ENCODE data around the gene GET4. TPM values are rescaled to one million over a fixed set of nuclear protein-coding genes. Genes with fewer than 3 reads are reported as not detected.

The GET4 gene, protein sequence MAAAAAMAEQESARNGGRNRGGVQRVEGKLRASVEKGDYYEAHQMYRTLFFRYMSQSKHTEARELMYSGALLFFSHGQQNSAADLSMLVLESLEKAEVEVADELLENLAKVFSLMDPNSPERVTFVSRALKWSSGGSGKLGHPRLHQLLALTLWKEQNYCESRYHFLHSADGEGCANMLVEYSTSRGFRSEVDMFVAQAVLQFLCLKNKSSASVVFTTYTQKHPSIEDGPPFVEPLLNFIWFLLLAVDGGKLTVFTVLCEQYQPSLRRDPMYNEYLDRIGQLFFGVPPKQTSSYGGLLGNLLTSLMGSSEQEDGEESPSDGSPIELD
- polyA plus RNA-seq (2013, experiment 1 of 4), result 48.7 TPM
- 50.8 TPM for polyA plus RNA-seq (2013, experiment 2 of 4)
- polyA plus RNA-seq (2013, experiment 3 of 4), result 40.5 TPM
- 45.1 TPM for polyA plus RNA-seq (2013, experiment 4 of 4)

DNA sequence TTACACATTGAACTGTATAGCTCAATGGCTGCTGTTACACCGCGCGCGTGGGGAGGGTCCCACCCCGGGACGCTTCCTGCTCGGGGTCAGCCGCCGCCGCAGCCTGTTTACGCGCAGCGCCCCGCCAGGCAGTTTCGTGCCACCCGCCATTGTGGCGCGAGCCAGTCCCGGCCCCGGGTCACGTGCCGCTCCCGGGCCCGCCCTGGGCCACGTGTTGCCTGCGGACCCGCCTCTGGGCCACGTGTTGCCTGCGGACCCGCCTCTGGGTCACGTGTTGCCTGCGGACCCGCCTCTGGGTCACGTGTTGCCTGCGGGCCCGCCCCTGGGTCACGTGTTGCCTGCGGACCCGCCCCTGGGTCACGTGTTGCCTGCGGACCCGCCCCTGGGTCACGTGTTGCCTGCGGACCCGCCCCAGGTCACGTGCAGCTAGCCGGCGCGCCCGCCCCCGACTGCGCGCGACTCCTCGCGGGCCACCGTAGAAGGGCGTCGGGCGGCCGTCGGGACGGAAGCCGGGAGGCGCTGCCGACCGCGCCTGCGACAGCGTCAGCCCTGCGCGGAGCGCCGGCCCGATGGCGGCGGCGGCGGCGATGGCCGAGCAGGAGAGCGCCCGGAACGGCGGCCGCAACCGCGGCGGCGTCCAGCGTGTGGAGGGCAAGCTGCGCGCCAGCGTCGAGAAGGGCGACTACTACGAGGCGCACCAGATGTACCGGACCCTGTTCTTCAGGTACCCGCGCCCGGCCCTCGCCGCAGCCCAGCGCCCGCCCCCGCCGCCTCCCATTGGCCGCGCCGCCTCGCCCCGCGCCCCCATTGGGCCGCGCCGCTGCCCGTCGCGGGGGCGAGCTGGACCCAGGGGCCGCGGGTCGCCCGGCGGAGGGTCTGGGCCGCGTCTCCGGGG lies at the start of gene GET4:
Gene GET4, plus strand, starts transcription at position 478 of the 895 bp plus-strand sequence. Its CDS starts 92 bp downstream, at position 570.
- Histone ChIP-seq H3K36me3 (ENCODE audit: control insufficient read depth, insufficient read depth, low read length) (peaks cover 22% of the 10 kb centered on the region), H3K4me1 (ENCODE audit: control insufficient read depth, insufficient read depth, low read length) (peaks cover 5% of the 10 kb centered on the region), H3K27ac (ENCODE audit: insufficient read depth, low read depth, low read length, poor library complexity, severe bottlenecking) (peak within 1 kb of the TSS; percentile 77), H3K9me3 (ENCODE audit: control insufficient read depth, low read length) (no peaks in the 10 kb centered on the region), H3K27me3 (ENCODE audit: control insufficient read depth, insufficient read depth, low read length, poor library complexity, severe bottlenecking) (no peaks in the 10 kb centered on the region), H3K4me3 (ENCODE audit: insufficient read depth, low read depth, low read length) (peak within 1 kb of the TSS; percentile 76)
- 1% methylated on average over 129 of the region's 129 CpGs for WGBS, 2 experiments

DNA sequence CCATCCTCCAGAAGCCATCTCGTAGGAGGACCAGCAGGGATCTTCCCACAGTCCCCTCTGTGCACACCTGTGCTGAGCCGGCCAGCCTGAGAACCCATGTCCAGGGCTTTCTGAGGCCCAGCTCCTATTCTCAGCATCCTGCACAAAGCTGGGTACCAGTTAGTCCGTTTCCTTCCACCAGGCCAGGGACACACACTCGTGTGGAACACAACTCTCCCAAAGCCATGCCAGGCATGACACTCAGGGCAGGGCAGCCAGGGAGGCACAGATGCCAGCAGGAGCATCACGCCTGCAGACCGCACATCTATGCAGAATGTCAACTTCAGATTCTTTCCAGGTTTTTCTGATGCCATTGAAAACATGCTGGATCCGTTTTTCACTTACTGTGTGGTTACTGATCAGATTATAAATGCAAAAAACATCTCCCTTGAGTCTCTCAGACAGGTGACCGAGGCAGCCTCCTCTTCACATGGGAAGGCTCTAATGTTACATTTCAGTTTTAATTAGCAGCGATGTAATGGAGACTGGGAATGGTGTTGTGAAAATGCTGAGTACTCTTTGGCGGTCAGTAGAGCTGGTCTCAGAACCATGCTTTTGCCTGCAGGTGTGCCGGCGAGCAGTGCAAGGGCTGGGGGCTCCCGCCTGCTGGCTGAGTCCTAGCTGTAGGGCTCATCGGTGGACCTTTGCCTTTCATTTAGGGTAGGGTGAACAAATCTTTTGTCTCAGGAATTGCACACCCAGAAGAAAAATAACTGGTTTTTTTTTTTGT lies 47.4 kb upstream of the GET4 start:
- WGBS, 2 experiments, result 94% methylated on average over 14 of the region's 14 CpGs
- no peak overlapping the region for H3K4me3 ChIP-seq (ENCODE audit: insufficient read depth, low read depth, low read length)
- H3K4me1 ChIP-seq (ENCODE audit: control insufficient read depth, insufficient read depth, low read length), result no peaks in the 10 kb centered on the region

GRCh38 chr7:830069-830468 lies 46.3 kb upstream of the GET4 start:
- H3K27me3 ChIP-seq (ENCODE audit: control insufficient read depth, insufficient read depth, low read length, poor library complexity, severe bottlenecking), result no peaks in the 10 kb centered on the region

More for the DNA sequence above, 47.4 kb upstream of the GET4 start:
- H3K36me3 ChIP-seq (ENCODE audit: control insufficient read depth, insufficient read depth, low read length), result no peaks in the 10 kb centered on the region
- no peak overlapping the region for H3K27ac ChIP-seq (ENCODE audit: insufficient read depth, low read depth, low read length, poor library complexity, severe bottlenecking)
- no peaks in the 10 kb centered on the region for H3K9me3 ChIP-seq (ENCODE audit: control insufficient read depth, low read length)
- no peaks in the 10 kb centered on the region for H3K27me3 ChIP-seq (ENCODE audit: control insufficient read depth, insufficient read depth, low read length, poor library complexity, severe bottlenecking)

DNA sequence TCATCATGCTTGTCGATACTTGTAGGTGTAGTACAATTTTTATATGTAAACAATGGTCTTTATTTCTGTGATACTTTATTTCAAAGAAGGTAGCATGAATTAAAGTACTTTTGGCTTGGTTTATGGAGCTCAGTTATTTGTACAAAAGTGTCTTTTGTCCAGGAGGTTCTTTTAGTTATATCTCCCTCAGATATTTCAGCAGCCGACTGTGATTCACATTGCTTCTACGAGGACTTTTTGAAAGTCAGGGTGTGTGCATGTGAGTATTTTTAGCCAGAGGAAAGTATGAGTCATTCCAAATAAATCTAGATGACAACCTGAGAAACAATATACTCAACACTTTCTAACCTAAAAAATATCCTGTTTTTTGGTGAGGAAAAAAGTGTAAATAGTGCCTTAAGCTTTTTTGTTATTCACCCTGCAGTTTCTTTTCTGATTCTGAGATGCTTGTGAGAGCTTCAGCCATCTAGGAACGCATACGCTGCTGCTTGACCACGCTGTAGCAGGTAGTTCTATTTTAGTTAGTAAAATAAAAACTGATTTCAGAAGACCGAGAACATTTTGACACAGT lies 44.7 kb upstream of the GET4 start:
- Histone ChIP-seq H3K36me3 (ENCODE audit: control insufficient read depth, insufficient read depth, low read length) (no peaks in the 10 kb centered on the region), H3K27me3 (ENCODE audit: control insufficient read depth, insufficient read depth, low read length, poor library complexity, severe bottlenecking) (no peaks in the 10 kb centered on the region), H3K4me3 (ENCODE audit: insufficient read depth, low read depth, low read length) (no peak overlapping the region), H3K27ac (ENCODE audit: insufficient read depth, low read depth, low read length, poor library complexity, severe bottlenecking) (no peak overlapping the region), H3K9me3 (ENCODE audit: control insufficient read depth, low read length) (no peaks in the 10 kb centered on the region), H3K4me1 (ENCODE audit: control insufficient read depth, insufficient read depth, low read length) (no peaks in the 10 kb centered on the region)
- 81 to 83% methylated on average over 6 to 7 of the region's 7 CpGs for WGBS, 2 experiments

More at GRCh38 chr7:830069-830468, 46.3 kb upstream of the GET4 start:
- Histone ChIP-seq H3K9me3 (ENCODE audit: control insufficient read depth, low read length) (no peaks in the 10 kb centered on the region), H3K36me3 (ENCODE audit: control insufficient read depth, insufficient read depth, low read length) (no peaks in the 10 kb centered on the region), H3K27ac (ENCODE audit: insufficient read depth, low read depth, low read length, poor library complexity, severe bottlenecking) (no peak overlapping the region), H3K4me1 (ENCODE audit: control insufficient read depth, insufficient read depth, low read length) (no peaks in the 10 kb centered on the region), H3K4me3 (ENCODE audit: insufficient read depth, low read depth, low read length) (no peak overlapping the region)
- 86 to 87% methylated on average over 11 of the region's 12 CpGs for WGBS, 2 experiments

DNA sequence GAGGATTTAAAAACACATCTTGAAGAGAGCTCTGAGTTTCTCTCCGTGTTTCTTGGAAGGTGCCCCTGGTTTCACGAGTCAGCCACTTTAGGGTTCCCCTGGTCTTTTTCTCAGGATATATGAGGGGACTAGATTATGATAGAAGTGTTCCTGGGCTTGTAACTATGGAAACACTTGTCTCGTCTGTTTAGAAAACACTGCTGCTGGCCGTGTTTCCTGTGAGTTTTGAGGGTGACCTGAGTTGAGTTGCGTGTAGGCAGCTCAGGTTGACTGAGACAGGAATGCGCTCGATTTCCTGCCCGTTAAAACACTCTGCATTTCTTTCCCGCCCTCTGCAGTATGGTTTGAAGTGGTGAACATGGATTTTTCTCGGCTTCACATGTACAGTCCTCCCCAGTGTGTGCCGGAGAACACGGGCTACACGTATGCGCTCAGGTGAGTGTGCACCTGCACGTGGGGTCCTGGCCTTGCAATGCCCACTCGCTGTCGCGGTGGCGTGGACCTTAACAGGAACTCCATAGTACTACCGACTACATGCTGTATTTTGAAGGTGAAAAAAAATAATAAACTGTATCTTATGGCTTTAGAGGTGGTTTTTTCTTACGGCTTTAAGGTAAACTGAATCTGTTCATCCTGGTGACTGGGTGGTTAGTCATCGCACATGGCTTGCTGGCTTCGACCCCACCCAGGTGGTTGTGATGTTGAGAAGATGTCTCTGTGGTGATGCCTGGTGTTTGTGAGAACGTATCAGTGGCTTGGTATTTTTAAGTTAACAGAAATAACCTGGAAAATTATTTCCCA lies 44.0 kb upstream of the GET4 start, which contains the start of gene SUN1:
Gene SUN1, plus strand, starts transcription at position 310 of the 801 bp plus-strand sequence. Its CDS starts 49 bp downstream, at position 359.
- WGBS, 2 experiments, result 91 to 93% methylated on average over 24 of the region's 24 CpGs
- no peak within 1 kb of the TSS for H3K27ac ChIP-seq (ENCODE audit: insufficient read depth, low read depth, low read length, poor library complexity, severe bottlenecking)
- no peaks in the 10 kb centered on the region for H3K9me3 ChIP-seq (ENCODE audit: control insufficient read depth, low read length)
- H3K4me3 ChIP-seq (ENCODE audit: insufficient read depth, low read depth, low read length), result no peak within 1 kb of the TSS
- H3K4me1 ChIP-seq (ENCODE audit: control insufficient read depth, insufficient read depth, low read length), result no peaks in the 10 kb centered on the region
- no peaks in the 10 kb centered on the region for H3K36me3 ChIP-seq (ENCODE audit: control insufficient read depth, insufficient read depth, low read length)
- H3K27me3 ChIP-seq (ENCODE audit: control insufficient read depth, insufficient read depth, low read length, poor library complexity, severe bottlenecking), result no peaks in the 10 kb centered on the region

- Histone ChIP-seq H3K4me1 (ENCODE audit: control insufficient read depth, insufficient read depth, low read length) (no peaks in the 10 kb centered on the region), H3K4me3 (ENCODE audit: insufficient read depth, low read depth, low read length) (no peak overlapping the region), H3K9me3 (ENCODE audit: control insufficient read depth, low read length) (no peaks in the 10 kb centered on the region), H3K27ac (ENCODE audit: insufficient read depth, low read depth, low read length, poor library complexity, severe bottlenecking) (no peak overlapping the region), H3K27me3 (ENCODE audit: control insufficient read depth, insufficient read depth, low read length, poor library complexity, severe bottlenecking) (no peaks in the 10 kb centered on the region), H3K36me3 (ENCODE audit: control insufficient read depth, insufficient read depth, low read length) (no peaks in the 10 kb centered on the region)
- WGBS, 2 experiments, result 95 to 96% methylated on average over 15 of the region's 15 CpGs
Observed at GRCh38 chr7:832968-833424, 43.4 kb upstream of the GET4 start.

- H3K4me3 ChIP-seq (ENCODE audit: insufficient read depth, low read depth, low read length), result no peak overlapping the region
- WGBS, 2 experiments, result 91 to 93% methylated on average over 8 of the region's 8 CpGs
- no peak overlapping the region for H3K27ac ChIP-seq (ENCODE audit: insufficient read depth, low read depth, low read length, poor library complexity, severe bottlenecking)
- no peaks in the 10 kb centered on the region for H3K27me3 ChIP-seq (ENCODE audit: control insufficient read depth, insufficient read depth, low read length, poor library complexity, severe bottlenecking)
- H3K4me1 ChIP-seq (ENCODE audit: control insufficient read depth, insufficient read depth, low read length), result no peaks in the 10 kb centered on the region
- H3K36me3 ChIP-seq (ENCODE audit: control insufficient read depth, insufficient read depth, low read length), result peaks cover 2% of the 10 kb centered on the region
- no peaks in the 10 kb centered on the region for H3K9me3 ChIP-seq (ENCODE audit: control insufficient read depth, low read length)
Observed at GRCh38 chr7:833601-834258, 42.6 kb upstream of the GET4 start.

DNA sequence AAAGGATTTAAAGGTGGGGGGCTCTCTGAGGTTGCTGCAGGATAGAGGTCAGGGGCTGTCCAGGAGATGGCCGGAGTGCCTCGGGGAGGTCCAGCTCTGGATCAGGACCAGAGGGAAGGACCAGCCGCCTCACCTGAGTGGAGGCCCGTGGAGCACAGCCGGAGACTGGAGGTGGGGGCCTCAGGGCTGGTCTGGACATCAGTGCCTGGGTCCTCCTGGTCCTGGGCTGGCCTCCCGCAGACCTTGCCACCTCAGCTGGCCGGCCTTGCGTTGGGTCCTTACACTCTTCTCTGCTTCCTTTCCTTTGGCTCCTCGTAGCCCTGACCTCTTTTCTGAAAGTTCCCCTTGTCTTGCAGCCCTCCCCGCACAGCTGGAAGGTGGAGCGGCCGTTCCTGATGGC lies 42.1 kb upstream of the GET4 start:
- H3K9me3 ChIP-seq (ENCODE audit: control insufficient read depth, low read length), result no peaks in the 10 kb centered on the region
- peaks cover 5% of the 10 kb centered on the region for H3K36me3 ChIP-seq (ENCODE audit: control insufficient read depth, insufficient read depth, low read length)
- H3K4me3 ChIP-seq (ENCODE audit: insufficient read depth, low read depth, low read length), result no peak overlapping the region
- no peak overlapping the region for H3K27ac ChIP-seq (ENCODE audit: insufficient read depth, low read depth, low read length, poor library complexity, severe bottlenecking)
- no peaks in the 10 kb centered on the region for H3K4me1 ChIP-seq (ENCODE audit: control insufficient read depth, insufficient read depth, low read length)
- no peaks in the 10 kb centered on the region for H3K27me3 ChIP-seq (ENCODE audit: control insufficient read depth, insufficient read depth, low read length, poor library complexity, severe bottlenecking)
- WGBS, 2 experiments, result 91 to 92% methylated on average over 12 of the region's 12 CpGs
